Fibroblast of lung (primary cell): ENCODE data around the gene CCDC33. TPM values are rescaled to one million over a fixed set of nuclear protein-coding genes. Genes with fewer than 3 reads are reported as not detected.

Source experiments
- DNase-seq, 2 donors: peaks; one replicate each; pipeline versions ENCODE4 v3.0.0 to v3.0.0-alpha.2; 2010; ENCODE audit warnings: low read depth in 2 of 2
- H2AFZ ChIP-seq: 2 replicates; pipeline ENCODE4 v1.5.1; 2012; ENCODE audit warnings: low read length, control low read depth, inconsistent platforms
- H3K27ac ChIP-seq: 2 replicates; pipeline ENCODE4 v1.5.1; 2011; ENCODE audit warnings: low read length, control low read depth; ENCODE audit not compliant: insufficient read depth
- H3K27me3 ChIP-seq: 2 replicates; pipeline ENCODE4 v1.5.1; 2011; ENCODE audit warnings: mild to moderate bottlenecking, low read length; ENCODE audit not compliant: control insufficient read depth, insufficient read depth
- H3K36me3 ChIP-seq: 2 replicates; pipeline ENCODE4 v1.5.1; 2011; ENCODE audit warnings: low read length; ENCODE audit not compliant: control insufficient read depth, insufficient read depth
- H3K4me1 ChIP-seq: 2 replicates; pipeline ENCODE4 v1.5.1; 2011; ENCODE audit warnings: low read length; ENCODE audit not compliant: control insufficient read depth, insufficient read depth; ENCODE audit errors: extremely low read depth
- H3K4me2 ChIP-seq: 2 replicates; pipeline ENCODE4 v1.5.1; 2011; ENCODE audit warnings: low read length, control low read depth; ENCODE audit not compliant: insufficient read depth; ENCODE audit errors: extremely low read depth
- H3K4me3 ChIP-seq, 4 experiments: fragments of 200-600 bp in 1 of 4; sonication (generic) in 1 of 4; replicated peaks in 1 of 4; 2 replicates each; pipeline ENCODE4 v1.5.1; 2011 to 2016; ENCODE audit warnings: low read length in 4 of 4, low read depth in 3 of 4, mild to moderate bottlenecking in 3 of 4, control low read depth in 2 of 4, inconsistent platforms in 1 of 4, mixed read lengths in 1 of 4; ENCODE audit not compliant: insufficient read depth in 1 of 4; ENCODE audit errors: control extremely low read depth in 1 of 4
- H3K79me2 ChIP-seq: 2 replicates; pipeline ENCODE4 v1.5.1; 2012; ENCODE audit warnings: mild to moderate bottlenecking, low read length, inconsistent platforms; ENCODE audit not compliant: control insufficient read depth, insufficient read depth
- H3K9ac ChIP-seq: 2 replicates; pipeline ENCODE4 v1.5.1; 2011; ENCODE audit warnings: mild to moderate bottlenecking, low read length, control low read depth; ENCODE audit not compliant: insufficient read depth
- H3K9me3 ChIP-seq: 2 replicates; pipeline ENCODE4 v1.5.1; 2012; ENCODE audit warnings: low read depth, low read length; ENCODE audit not compliant: control insufficient read depth, insufficient read depth
- H4K20me1 ChIP-seq: 2 replicates; pipeline ENCODE4 v1.5.1; 2011; ENCODE audit warnings: low read length; ENCODE audit not compliant: control insufficient read depth, insufficient read depth; ENCODE audit errors: extremely low read depth
- EZH2 ChIP-seq: IDR thresholded peaks from 2 replicates; pipeline ENCODE4 v1.5.1; 2012; ENCODE audit warnings: low read length, control low read depth, mild to moderate bottlenecking; ENCODE audit errors: missing control alignments
- polyA plus RNA-seq, 2 donors: library from polyadenylated mRNA; depleted of rRNA in 1 of 2; stranded (reverse) in 1 of 2; unstranded in 1 of 2; fragments of >200 nt; gene quantifications; 2 replicates each; pipeline ENCODE4 v1.2.1, GENCODE V29; 2011 to 2012; ENCODE audit warnings: missing spikeins in 1 of 2
- total RNA-seq: library from RNA; depleted of rRNA; stranded (reverse); fragments of >200 nt; gene quantifications from 2 replicates; pipeline ENCODE4 v1.2.1, GENCODE V29; 2014
- TF ChIP-seq, protein P1 (sequence below), 2 donors: IDR thresholded peaks in 1 of 2; conservative IDR thresholded peaks in 1 of 2; 1 replicate in 1 of 2; 2 replicates in 1 of 2; pipeline ENCODE4 v1.5.1; 2011 to 2012; ENCODE audit warnings: low read length in 2 of 2, control low read depth in 1 of 2, inconsistent platforms in 1 of 2, low read depth in 1 of 2, mild to moderate bottlenecking in 1 of 2

Gene CCDC33
- total and polyA plus RNA-seq, 2 donors (not counting 1 experiment from before 2014, with no cell fraction given): not detected

DNA sequence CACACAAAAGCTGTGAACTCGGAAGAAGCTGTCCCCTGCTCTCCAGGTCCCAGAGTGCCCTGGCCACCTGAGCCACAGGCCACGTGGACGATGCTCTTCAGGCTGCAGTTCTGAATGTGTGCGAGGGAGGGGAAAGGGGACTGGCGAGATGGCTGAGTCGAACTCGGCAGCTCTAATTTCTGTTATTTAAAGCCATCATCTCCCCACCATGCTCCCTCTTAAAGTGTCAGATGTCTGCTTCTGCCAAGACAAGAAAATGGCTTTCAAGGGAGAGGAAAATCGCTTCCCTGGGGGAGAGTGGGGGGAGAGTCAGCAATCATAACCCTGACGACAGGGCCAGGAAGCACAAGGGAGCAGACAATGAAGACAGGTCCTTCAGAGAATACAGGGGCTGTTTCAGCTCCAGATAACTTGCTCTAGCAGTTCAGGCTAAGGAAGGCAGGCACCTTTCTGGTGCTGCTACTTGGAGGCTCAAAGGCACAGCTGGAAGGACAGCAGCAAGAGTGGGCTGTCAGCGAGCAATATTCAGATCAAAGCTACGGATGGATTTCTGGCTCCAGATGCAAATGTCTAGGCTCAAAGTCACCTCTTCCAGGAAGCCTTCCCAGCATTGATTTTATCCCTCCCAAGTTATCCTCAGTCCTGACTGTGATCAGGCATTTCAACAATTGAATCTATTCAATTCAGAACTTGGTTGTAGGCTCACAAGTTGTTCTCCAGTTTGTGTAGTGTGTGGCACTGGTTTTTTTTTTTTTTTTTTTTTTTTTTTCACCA, 15.5 kb upstream of the CCDC33 start:
- H3K36me3 ChIP-seq: no peaks in the 10 kb centered on the region
- no peak for DNase-seq
- no peak overlapping the region for H3K27ac ChIP-seq
- H3K27me3 ChIP-seq: peaks cover 15% of the 10 kb centered on the region
- no peaks in the 10 kb centered on the region for H3K79me2 ChIP-seq
- TF ChIP-seq, protein P1, sequence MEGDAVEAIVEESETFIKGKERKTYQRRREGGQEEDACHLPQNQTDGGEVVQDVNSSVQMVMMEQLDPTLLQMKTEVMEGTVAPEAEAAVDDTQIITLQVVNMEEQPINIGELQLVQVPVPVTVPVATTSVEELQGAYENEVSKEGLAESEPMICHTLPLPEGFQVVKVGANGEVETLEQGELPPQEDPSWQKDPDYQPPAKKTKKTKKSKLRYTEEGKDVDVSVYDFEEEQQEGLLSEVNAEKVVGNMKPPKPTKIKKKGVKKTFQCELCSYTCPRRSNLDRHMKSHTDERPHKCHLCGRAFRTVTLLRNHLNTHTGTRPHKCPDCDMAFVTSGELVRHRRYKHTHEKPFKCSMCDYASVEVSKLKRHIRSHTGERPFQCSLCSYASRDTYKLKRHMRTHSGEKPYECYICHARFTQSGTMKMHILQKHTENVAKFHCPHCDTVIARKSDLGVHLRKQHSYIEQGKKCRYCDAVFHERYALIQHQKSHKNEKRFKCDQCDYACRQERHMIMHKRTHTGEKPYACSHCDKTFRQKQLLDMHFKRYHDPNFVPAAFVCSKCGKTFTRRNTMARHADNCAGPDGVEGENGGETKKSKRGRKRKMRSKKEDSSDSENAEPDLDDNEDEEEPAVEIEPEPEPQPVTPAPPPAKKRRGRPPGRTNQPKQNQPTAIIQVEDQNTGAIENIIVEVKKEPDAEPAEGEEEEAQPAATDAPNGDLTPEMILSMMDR (conservative IDR thresholded peaks at IDR 0.05 in 1 of 2, IDR thresholded peaks at IDR 0.05 in 1 of 2; ENCODE audit: low read depth in 1 of 2, low read length in 2 of 2): no peak
- no peak for TF ChIP-seq EZH2
- no peaks in the 10 kb centered on the region for H4K20me1 ChIP-seq
- H2AFZ ChIP-seq: no peak overlapping the region
- H3K9me3 ChIP-seq: no peaks in the 10 kb centered on the region
- H3K4me1 ChIP-seq: no peaks in the 10 kb centered on the region
- no peak overlapping the region for H3K9ac ChIP-seq
- no peak overlapping the region for H3K4me2 ChIP-seq
- H3K4me3 ChIP-seq: no peak overlapping the region

DNA sequence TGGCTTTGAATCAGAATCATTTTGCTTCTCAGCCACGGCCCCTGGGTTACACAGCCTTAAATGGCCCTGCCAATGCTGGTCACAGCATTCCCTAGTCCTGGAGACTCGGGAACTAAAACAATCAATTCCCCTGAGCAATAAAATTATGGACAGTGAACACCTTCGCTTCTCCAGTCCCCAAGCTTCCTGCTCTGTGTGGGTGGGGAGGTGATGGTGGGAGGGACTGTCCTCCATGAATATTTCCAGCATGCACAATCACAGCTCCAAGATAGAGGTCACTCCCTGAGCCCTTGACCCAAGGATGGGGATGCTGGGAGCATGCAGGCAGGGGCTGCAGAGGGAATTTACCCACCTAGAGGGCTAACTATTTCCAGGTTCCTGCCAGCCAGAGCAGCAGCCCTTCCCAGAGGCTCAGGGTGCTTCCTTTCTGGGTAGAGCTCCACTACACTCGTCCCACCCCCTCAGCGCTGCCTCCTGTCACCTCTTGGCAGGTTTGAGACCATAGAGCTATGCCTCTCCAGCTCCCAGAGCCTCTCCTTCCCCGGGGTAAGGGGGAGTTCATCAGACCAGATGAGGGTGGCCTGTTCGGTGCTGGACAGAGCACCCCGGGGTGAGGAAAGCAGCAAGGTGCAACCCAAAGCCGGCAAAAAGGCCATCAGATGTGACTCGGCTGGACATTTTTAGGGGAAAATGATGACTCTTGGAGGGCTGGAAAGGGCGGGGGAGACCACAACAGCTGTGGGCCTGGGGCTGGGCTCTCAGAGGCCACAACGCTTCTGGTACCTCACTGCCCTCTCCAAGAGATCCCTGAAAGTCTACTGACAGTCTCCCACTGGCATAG, 14.5 kb upstream of the CCDC33 start:
- TF ChIP-seq, protein P1 (conservative IDR thresholded peaks at IDR 0.05 in 1 of 2, IDR thresholded peaks at IDR 0.05 in 1 of 2; ENCODE audit: low read depth in 1 of 2, low read length in 2 of 2): no peak
- TF ChIP-seq EZH2: no peak
- no peak overlapping the region for H3K4me2 ChIP-seq
- DNase-seq: no peak
- no peaks in the 10 kb centered on the region for H4K20me1 ChIP-seq
- peaks cover 15% of the 10 kb centered on the region for H3K27me3 ChIP-seq
- H2AFZ ChIP-seq: no peak overlapping the region
- H3K36me3 ChIP-seq: no peaks in the 10 kb centered on the region
- no peaks in the 10 kb centered on the region for H3K79me2 ChIP-seq
- no peaks in the 10 kb centered on the region for H3K4me1 ChIP-seq
- H3K27ac ChIP-seq: no peak overlapping the region
- no peak overlapping the region for H3K4me3 ChIP-seq
- H3K9ac ChIP-seq: no peak overlapping the region
- H3K9me3 ChIP-seq: no peaks in the 10 kb centered on the region
